BJ (cell line): ENCODE measurements around the gene METTL8. TPM values are rescaled to one million over a fixed set of nuclear protein-coding genes. Genes with fewer than 3 reads are reported as not detected.
"Not testable (repeated sequence)": the region's sequence is repeated elsewhere in the genome, so short reads cannot be mapped to it uniquely, and the experiment has no call there.

Source experiments
- CTCF ChIA-PET: fragments of 350-600 bp; formaldehyde crosslinking; extraction: SDS; loops from one replicate; lab custom pipeline; 2021; ENCODE audit warnings: antibody characterized with exemption, inconsistent platforms; lab: Yijun Ruan, JAX
- POLR2A ChIA-PET: fragments of 300-600 bp; sonication (Branson Sonifier 250); formaldehyde crosslinking; extraction: SDS; loops from one replicate; lab custom pipeline; 2021; ENCODE audit warnings: antibody characterized with exemption; lab: Charles Lee
- DNase-seq: peaks from one replicate; pipeline ENCODE4 v3.0.0-alpha.2; 2011; ENCODE audit warnings: low read depth
- H3K27me3 ChIP-seq: 2 replicates; pipeline ENCODE4 v1.6.0; 2011; ENCODE audit warnings: low read length; ENCODE audit not compliant: control insufficient read depth, insufficient read depth
- H3K36me3 ChIP-seq: 2 replicates; pipeline ENCODE4 v1.5.1; 2011; ENCODE audit warnings: low read length; ENCODE audit not compliant: control insufficient read depth, insufficient read depth
- H3K4me3 ChIP-seq: 2 replicates; pipeline ENCODE4 v1.5.1; 2011; ENCODE audit warnings: low read depth, mild to moderate bottlenecking, control low read depth, low read length
- CTCF ChIP-seq: IDR thresholded peaks from 2 replicates; pipeline ENCODE4 v1.5.1; 2011; ENCODE audit warnings: low read depth, mild to moderate bottlenecking, control low read depth, inconsistent platforms, low read length, moderate library complexity; ENCODE audit not compliant: insufficient read depth
- polyA plus RNA-seq: library from polyadenylated mRNA; depleted of rRNA; stranded (reverse); fragments of >200 nt; gene quantifications from 2 replicates; pipeline ENCODE4 v1.2.3, GENCODE V29; 2011

METTL8 gene
- polyA plus RNA-seq, 1 experiment = 5.4 TPM

- POLR2A ChIA-PET = no interaction called here
- CTCF ChIA-PET = interaction anchor here (1.0 to 1.5 kb wide), 4 partner anchors 15 to 465 kb away, joined by 3 to 5 read pairs (median 4); no protein-coding TSS in a partner anchor
- no peak for DNase-seq
- H3K36me3 ChIP-seq = no peaks in the 10 kb centered on the region
- H3K4me3 ChIP-seq = no peak overlapping the region
- no peaks in the 10 kb centered on the region for H3K27me3 ChIP-seq
- TF ChIP-seq CTCF = no peak
Measured at GRCh38 chr2:171432206-171432968, 1.4 kb downstream of the METTL8 start.

GRCh38 chr2:171431677-171432167 is 2.1 kb downstream of the METTL8 start:
- Histone ChIP-seq H3K36me3 (no peaks in the 10 kb centered on the region), H3K27me3 (no peaks in the 10 kb centered on the region), H3K4me3 (no peak overlapping the region)
- no peak for TF ChIP-seq CTCF
- DNase-seq = no peak
- ChIA-PET CTCF (interaction anchor here (0.7 to 1.6 kb wide), 5 partner anchors 15 to 503 kb away, joined by 3 to 10 read pairs (median 4); partner anchors contain the start of gene GORASP2), POLR2A (no interaction called here)

- Histone ChIP-seq H3K36me3 (no peaks in the 10 kb centered on the region), H3K4me3 (no peak overlapping the region), H3K27me3 (no peaks in the 10 kb centered on the region)
- no peak for TF ChIP-seq CTCF
- ChIA-PET CTCF (interaction anchor here (0.5 to 1.6 kb wide), 4 partner anchors 15 to 502 kb away, joined by 3 to 10 read pairs (median 4); partner anchors contain the start of gene GORASP2), POLR2A (interaction anchor here (0.6 kb wide), 1 partner anchor 283 kb away, joined by 3 read pairs; no protein-coding TSS in a partner anchor)
- no peak for DNase-seq
Measured at GRCh38 chr2:171430516-171431410, 3.0 kb downstream of the METTL8 start.

GRCh38 chr2:171422710-171423495 is 10.9 kb downstream of the METTL8 start:
- POLR2A ChIA-PET, H3K4me3 ChIP-seq, CTCF ChIA-PET: not testable (repeated sequence)

More at GRCh38 chr2:171422710-171423495, 10.9 kb downstream of the METTL8 start:
- DNase-seq, H3K27me3 ChIP-seq, H3K36me3 ChIP-seq: not testable (repeated sequence)
